Upper lobe of left lung (tissue), 4 donors: Measurements from ENCODE around the gene NDNF.

Experiments used
- CTCF ChIP-seq, 6 experiments: fragments of 450-650 bp in 4 of 6; fragments of 200-600 bp in 2 of 6; sonication (generic) in 2 of 6; IDR thresholded peaks; one replicate each; pipeline ENCODE4 v1.5.1; 2016 to 2019; ENCODE audit warnings: antibody characterized with exemption in 6 of 6
- POLR2A ChIP-seq, 4 donors: fragments of 450-650 bp; IDR thresholded peaks; one replicate each; pipeline ENCODE4 v1.5.1; 2016 to 2017; ENCODE audit warnings: antibody characterized with exemption in 4 of 4, mild to moderate bottlenecking in 2 of 4

- TF ChIP-seq CTCF (IDR thresholded peaks at IDR 0.05) (no peak), POLR2A (IDR thresholded peaks at IDR 0.05) (no peak)
Observed at GRCh38 chr4:121069430-121069829, 2.9 kb downstream of the NDNF start.
